OCI-LY1 (cell line): Measurements from ENCODE around the gene HCRTR2.

Source experiments
- H2AFZ ChIP-seq: fragments of 200-600 bp; sonication (generic), shearing (Covaris generic); 2 replicates; pipeline ENCODE4 v1.6.0; 2014; ENCODE audit warnings: antibody characterized with exemption, mild to moderate bottlenecking, low read length
- H3F3A ChIP-seq: fragments of 200-600 bp; sonication (generic), shearing (Covaris generic); 2 replicates; pipeline ENCODE4 v1.6.0; 2014; ENCODE audit warnings: mild to moderate bottlenecking, antibody characterized with exemption, low read length, moderate library complexity; ENCODE audit not compliant: insufficient read depth
- H3K27ac ChIP-seq: fragments of 200-600 bp; sonication (generic); 2 replicates; pipeline ENCODE4 v1.5.1; 2014; ENCODE audit warnings: low read length, mixed run types, mild to moderate bottlenecking, low read depth; ENCODE audit not compliant: poor library complexity, severe bottlenecking
- H3K27me3 ChIP-seq: fragments of 200-600 bp; sonication (generic); 2 replicates; pipeline ENCODE4 v1.6.0; 2014; ENCODE audit warnings: antibody characterized with exemption, mild to moderate bottlenecking, low read length, moderate library complexity; ENCODE audit not compliant: insufficient read depth
- H3K36me3 ChIP-seq: fragments of 200-600 bp; sonication (generic); 2 replicates; pipeline ENCODE4 v1.6.1; 2014; ENCODE audit warnings: mild to moderate bottlenecking, antibody characterized with exemption, low read length, moderate library complexity, mixed read lengths; ENCODE audit not compliant: insufficient read depth
- H3K4me1 ChIP-seq: fragments of 200-600 bp; sonication (generic); 2 replicates; pipeline ENCODE4 v1.5.1; 2014; ENCODE audit warnings: mild to moderate bottlenecking, low read length, moderate library complexity; ENCODE audit not compliant: insufficient read depth, severe bottlenecking
- H3K4me2 ChIP-seq: fragments of 200-600 bp; sonication (generic), shearing (Covaris generic); 2 replicates; pipeline ENCODE4 v1.6.1; 2014; ENCODE audit warnings: low read length
- H3K4me3 ChIP-seq: fragments of 200-600 bp; sonication (generic); 2 replicates; pipeline ENCODE4 v1.5.1; 2014; ENCODE audit warnings: low read length, low read depth, mild to moderate bottlenecking, mixed read lengths; ENCODE audit not compliant: poor library complexity, severe bottlenecking
- H3K79me2 ChIP-seq: fragments of 200-600 bp; shearing (Covaris generic); 2 replicates; pipeline ENCODE4 v1.6.1; 2016; ENCODE audit warnings: mixed run types, low read length, mixed read lengths; ENCODE audit not compliant: insufficient read depth
- H3K9ac ChIP-seq: fragments of 200-600 bp; sonication (generic), shearing (Covaris generic); 2 replicates; pipeline ENCODE4 v1.6.1; 2014; ENCODE audit warnings: mild to moderate bottlenecking, low read length, mixed read lengths
- H3K9me2 ChIP-seq: fragments of 200-600 bp; sonication (generic), shearing (Covaris generic); 2 replicates; pipeline ENCODE4 v1.6.1; 2014; ENCODE audit warnings: low read depth, mild to moderate bottlenecking, low read length, mixed read lengths
- H3K9me3 ChIP-seq: fragments of 200-600 bp; shearing (Covaris generic); 2 replicates; pipeline ENCODE4 v1.6.1; 2014; ENCODE audit warnings: low read length, mixed read lengths
- H4K20me1 ChIP-seq: fragments of 200-600 bp; sonication (generic), shearing (Covaris generic); 2 replicates; pipeline ENCODE4 v1.6.0; 2016; ENCODE audit warnings: mild to moderate bottlenecking, low read length; ENCODE audit not compliant: insufficient read depth
- CTCF ChIP-seq: fragments of 200-600 bp; sonication (generic), shearing (Covaris generic); IDR thresholded peaks from 2 replicates; pipeline ENCODE4 v1.5.1; 2017; ENCODE audit warnings: mild to moderate bottlenecking, antibody characterized with exemption, low read length, moderate library complexity, mixed read lengths
- EZH2 ChIP-seq: fragments of 200-600 bp; sonication (generic), shearing (Covaris generic); IDR thresholded peaks from 2 replicates; pipeline ENCODE4 v1.8.0; 2017; ENCODE audit warnings: borderline replicate concordance, mixed run types, mild to moderate bottlenecking, antibody characterized with exemption, low read length, moderate library complexity, mixed read lengths

The HCRTR2 gene

GRCh38 chr6:55281215-55281614 is 106.9 kb downstream of the HCRTR2 start:
- TF ChIP-seq CTCF (no peak), EZH2 (no peak)
- H3K27me3 ChIP-seq, result no peaks in the 10 kb centered on the region

GRCh38 chr6:55282115-55282514 is 107.8 kb downstream of the HCRTR2 start:
- Histone ChIP-seq H3K4me3 (no peak overlapping the region), H3K27me3 (no peaks in the 10 kb centered on the region), H3K4me1 (no peaks in the 10 kb centered on the region), H4K20me1 (no peaks in the 10 kb centered on the region), H3K4me2 (no peak overlapping the region), H3K27ac (no peak overlapping the region), H3K9me3 (no peaks in the 10 kb centered on the region), H3K36me3 (no peaks in the 10 kb centered on the region), H3K9me2 (no peaks in the 10 kb centered on the region), H3K9ac (no peak overlapping the region), H2AFZ (no peak overlapping the region), H3K79me2 (no peaks in the 10 kb centered on the region), H3F3A (no peaks in the 10 kb centered on the region)
- TF ChIP-seq CTCF (no peak), EZH2 (no peak)

More at GRCh38 chr6:55281215-55281614, 106.9 kb downstream of the HCRTR2 start:
- no peak overlapping the region for H3K27ac ChIP-seq
- no peaks in the 10 kb centered on the region for H4K20me1 ChIP-seq
- no peaks in the 10 kb centered on the region for H3K9me3 ChIP-seq
- H3K4me2 ChIP-seq, result no peak overlapping the region
- H3K9ac ChIP-seq, result no peak overlapping the region
- H3K4me1 ChIP-seq, result no peaks in the 10 kb centered on the region
- H3F3A ChIP-seq, result no peaks in the 10 kb centered on the region
- H3K9me2 ChIP-seq, result no peaks in the 10 kb centered on the region
- H3K4me3 ChIP-seq, result no peak overlapping the region
- H3K36me3 ChIP-seq, result no peaks in the 10 kb centered on the region
- H3K79me2 ChIP-seq, result no peaks in the 10 kb centered on the region
- no peak overlapping the region for H2AFZ ChIP-seq

- Histone ChIP-seq H3F3A (no peaks in the 10 kb centered on the region), H3K9ac (no peak overlapping the region), H3K9me2 (no peaks in the 10 kb centered on the region), H3K9me3 (no peaks in the 10 kb centered on the region), H3K36me3 (no peaks in the 10 kb centered on the region), H4K20me1 (no peaks in the 10 kb centered on the region), H3K27me3 (no peaks in the 10 kb centered on the region), H3K4me2 (no peak overlapping the region), H2AFZ (no peak overlapping the region), H3K27ac (no peak overlapping the region), H3K4me3 (no peak overlapping the region), H3K79me2 (no peaks in the 10 kb centered on the region), H3K4me1 (no peaks in the 10 kb centered on the region)
- TF ChIP-seq EZH2 (no peak), CTCF (no peak)
Measured at GRCh38 chr6:55286824-55287223, 112.5 kb downstream of the HCRTR2 start.
